ENCODE measurements around the gene SLC25A22.
A peak's percentile ranks its signal among the peaks of the same experiment; 100 is the strongest.

DNA sequence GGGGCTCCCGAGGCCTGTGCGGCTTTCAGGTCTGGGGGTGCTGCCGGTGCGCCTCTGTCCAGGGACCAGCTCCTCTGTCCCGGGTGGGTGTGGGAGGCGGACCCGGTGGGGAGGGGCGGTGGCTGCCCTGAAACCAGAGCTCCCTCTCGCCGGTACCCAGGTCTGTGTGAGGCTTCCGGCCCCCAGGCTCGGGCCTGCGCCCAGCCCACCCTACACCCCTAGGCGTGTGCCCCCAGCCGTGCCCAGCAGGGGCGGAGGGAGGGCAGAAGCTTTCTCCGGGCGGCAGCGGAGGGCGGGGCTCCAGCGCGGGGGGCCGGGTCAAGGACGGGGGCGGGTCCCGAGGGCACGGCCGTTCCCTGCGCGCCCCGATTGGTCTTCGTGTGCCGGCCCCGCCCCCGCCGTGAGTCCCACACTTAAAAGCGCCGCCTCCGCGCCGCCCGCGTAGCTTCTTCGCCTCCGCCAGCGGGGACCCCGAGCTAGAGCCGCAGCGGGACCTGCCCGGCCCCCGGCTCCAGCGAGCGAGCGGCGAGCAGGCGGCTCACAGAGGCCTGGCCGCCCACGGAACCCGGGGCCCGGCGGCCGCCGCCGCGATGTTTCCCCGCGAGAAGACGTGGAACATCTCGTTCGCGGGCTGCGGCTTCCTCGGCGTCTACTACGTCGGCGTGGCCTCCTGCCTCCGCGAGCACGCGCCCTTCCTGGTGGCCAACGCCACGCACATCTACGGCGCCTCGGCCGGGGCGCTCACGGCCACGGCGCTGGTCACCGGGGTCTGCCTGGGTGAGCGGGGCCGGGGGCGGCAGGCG lies 21.2 kb upstream of the SLC25A22 start:
- TF ChIP-seq CTCF (IDR thresholded peaks at IDR 0.05; ENCODE audit: insufficient read depth, low read length) (no peak), REST (IDR thresholded peaks at IDR 0.05; ENCODE audit: insufficient replicate concordance, low read depth) (peak; percentile 46), SPI1 (IDR thresholded peaks at IDR 0.05; ENCODE audit: borderline replicate concordance, low read depth) (no peak), POLR2AphosphoS5 (IDR thresholded peaks at IDR 0.05; ENCODE audit: low read depth) (peak; percentile 55; the same call in 1 of the 2 replicates), GABPA (IDR thresholded peaks at IDR 0.05; ENCODE audit: low read depth) (no peak)
